ENCODE data around the gene SCOC.

DNA sequence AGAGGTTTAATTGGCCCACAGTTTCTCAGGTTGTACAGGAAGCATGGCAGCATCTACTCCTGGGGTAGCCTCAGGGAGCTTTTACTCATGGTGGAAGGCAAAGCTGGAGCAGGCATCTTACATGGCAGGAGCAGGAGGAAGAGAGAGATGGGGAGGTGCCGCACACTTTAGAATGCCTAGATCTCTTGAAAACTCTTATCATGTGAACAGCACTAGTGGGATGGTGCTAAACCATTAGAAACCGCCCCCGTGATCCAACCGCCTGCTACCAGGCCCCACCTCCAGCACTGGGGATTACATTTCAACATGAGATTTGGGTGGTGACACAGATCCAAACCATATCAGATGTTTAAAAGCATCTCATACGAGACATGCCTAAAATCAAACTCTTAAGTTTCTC is 41.6 kb upstream of the SCOC start:
- TF ChIP-seq SMC3 (IDR thresholded peaks at IDR 0.05): no peak
- TF ChIP-seq EP300 (IDR thresholded peaks at IDR 0.05): no peak
- no peak for TF ChIP-seq CTCF (IDR thresholded peaks at IDR 0.05)
- no peak for TF ChIP-seq FOSL2 (IDR thresholded peaks at IDR 0.05)
- TF ChIP-seq FOSL2 (CRISPR knock-in tag; IDR thresholded peaks at IDR 0.05): no peak
- no peak for TF ChIP-seq JUNB (IDR thresholded peaks at IDR 0.05)
- TF ChIP-seq RCOR1 (IDR thresholded peaks at IDR 0.05; ENCODE audit: low read depth, low read length): no peak
- TF ChIP-seq RNF2 (IDR thresholded peaks at IDR 0.05; ENCODE audit: borderline replicate concordance, low read depth): no peak
- no peak for TF ChIP-seq NR3C1 (IDR thresholded peaks at IDR 0.05)
- TF ChIP-seq JUN (IDR thresholded peaks at IDR 0.05): no peak
- TF ChIP-seq POLR2A (IDR thresholded peaks at IDR 0.05; ENCODE audit: low read length): no peak
- no peak for TF ChIP-seq CHD4 (IDR thresholded peaks at IDR 0.05; ENCODE audit: borderline replicate concordance)
- no peak for TF ChIP-seq REST (IDR thresholded peaks at IDR 0.05)
- no peak for TF ChIP-seq CHD2 (IDR thresholded peaks at IDR 0.05; ENCODE audit: low read length, partially characterized antibody)

All from A549 (cell line).